HL-60/S4 (cell line): ENCODE measurements around the gene STX4.

ENCODE experiments used
- in situ Hi-C: fragments of 300-500 bp; cut with MboI; formaldehyde crosslinking; loops from 2 replicates; pipeline ENCODE4 v1.14.3; 2022; ENCODE audit warnings: low sequenced_read_pairs

Gene STX4, protein sequence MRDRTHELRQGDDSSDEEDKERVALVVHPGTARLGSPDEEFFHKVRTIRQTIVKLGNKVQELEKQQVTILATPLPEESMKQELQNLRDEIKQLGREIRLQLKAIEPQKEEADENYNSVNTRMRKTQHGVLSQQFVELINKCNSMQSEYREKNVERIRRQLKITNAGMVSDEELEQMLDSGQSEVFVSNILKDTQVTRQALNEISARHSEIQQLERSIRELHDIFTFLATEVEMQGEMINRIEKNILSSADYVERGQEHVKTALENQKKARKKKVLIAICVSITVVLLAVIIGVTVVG

GRCh38 chr16:31032736-31033708 lies at the start of gene STX4:
TSS of gene STX4 (plus strand) at chr16:31033558. CDS start at chr16:31033806, 248 bp downstream.
- in situ Hi-C loops, result no loop called here

- in situ Hi-C loops, result no loop called here
Observed at GRCh38 chr16:30983898-30984610, 49.3 kb upstream of the STX4 start.

DNA sequence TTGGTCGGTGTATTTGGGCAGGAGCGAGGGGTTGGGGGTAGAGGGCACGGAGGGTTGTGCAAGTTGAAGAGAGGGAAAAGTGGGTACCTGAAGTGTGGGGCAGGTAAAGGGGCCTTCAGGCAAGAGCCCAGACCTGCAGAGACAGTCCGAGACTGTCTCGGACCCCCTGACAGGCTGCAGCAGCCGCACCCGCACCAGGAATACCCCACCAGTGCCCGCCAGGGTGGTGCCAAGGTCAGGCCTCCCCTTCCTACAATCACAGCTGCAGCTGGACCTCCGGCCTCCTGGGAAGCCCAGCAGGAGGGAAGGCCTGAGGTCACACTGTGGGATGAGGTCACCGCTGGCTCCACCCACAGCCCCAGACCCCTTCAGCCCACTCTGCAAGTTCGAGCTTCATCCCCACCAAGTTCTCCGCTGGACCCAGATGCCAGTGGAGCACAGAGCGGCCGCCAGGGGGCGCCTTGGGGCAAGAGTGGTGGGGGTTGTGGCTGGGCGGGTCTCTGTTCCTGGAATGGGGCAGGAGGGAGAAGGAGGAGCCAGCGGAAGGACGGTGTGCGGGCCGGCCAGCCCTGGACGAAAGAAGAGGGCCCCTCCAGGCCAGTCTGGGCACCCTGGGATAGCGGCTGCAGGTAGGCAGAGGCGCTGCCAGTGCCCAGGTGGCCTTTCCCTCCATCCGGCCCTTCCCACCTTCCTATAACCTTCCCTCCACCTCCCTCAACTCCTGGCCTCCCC lies 48.5 kb upstream of the STX4 start, which contains the start of gene HSD3B7:
TSS of gene HSD3B7 (plus strand) at position 539 of the 732 bp plus-strand sequence. CDS start 452 bp downstream, outside the sequence.
- in situ Hi-C loops, result no loop called here

GRCh38 chr16:30985401-30986128 lies 47.8 kb upstream of the STX4 start:
- in situ Hi-C loops, result no loop called here

DNA sequence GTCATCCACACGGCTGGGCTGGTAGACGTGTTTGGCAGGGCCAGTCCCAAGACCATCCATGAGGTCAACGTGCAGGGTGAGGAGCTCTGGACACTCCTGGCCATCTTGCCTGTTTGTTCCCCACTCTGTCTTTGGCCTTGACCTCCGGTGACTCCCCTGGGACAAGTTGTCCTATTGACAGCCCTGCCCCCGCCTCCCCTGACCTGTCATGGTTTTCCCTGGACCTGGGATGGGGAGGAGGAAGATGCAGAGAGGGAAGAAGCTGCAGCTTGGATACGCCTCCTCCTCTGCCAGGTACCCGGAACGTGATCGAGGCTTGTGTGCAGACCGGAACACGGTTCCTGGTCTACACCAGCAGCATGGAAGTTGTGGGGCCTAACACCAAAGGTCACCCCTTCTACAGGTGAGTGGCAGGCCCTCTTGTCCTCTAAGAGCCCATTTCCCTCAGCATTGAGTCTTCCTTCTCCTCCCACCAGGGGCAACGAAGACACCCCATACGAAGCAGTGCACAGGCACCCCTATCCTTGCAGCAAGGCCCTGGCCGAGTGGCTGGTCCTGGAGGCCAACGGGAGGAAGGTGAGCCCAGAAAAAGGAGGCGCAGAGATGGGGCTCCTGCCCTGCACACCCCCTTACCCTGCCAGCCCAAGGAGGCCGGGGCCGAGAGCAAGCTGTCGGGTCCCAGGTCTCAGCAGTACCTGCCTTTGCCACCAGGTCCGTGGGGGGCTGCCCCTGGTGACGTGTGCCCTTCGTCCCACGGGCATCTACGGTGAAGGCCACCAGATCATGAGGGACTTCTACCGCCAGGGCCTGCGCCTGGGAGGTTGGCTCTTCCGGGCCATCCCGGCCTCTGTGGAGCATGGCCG lies 47.0 kb upstream of the STX4 start:
- in situ Hi-C loops, result no loop called here

GRCh38 chr16:30987581-30988190 lies 45.7 kb upstream of the STX4 start:
- in situ Hi-C loops, result no loop called here

- in situ Hi-C loops, result no loop called here
Observed at GRCh38 chr16:30989469-30990047, 43.8 kb upstream of the STX4 start.

- in situ Hi-C loops, result no loop called here
Observed at GRCh38 chr16:30990105-30990504, 43.3 kb upstream of the STX4 start.

GRCh38 chr16:30991052-30991451 lies 42.3 kb upstream of the STX4 start:
- in situ Hi-C loops, result no loop called here

DNA sequence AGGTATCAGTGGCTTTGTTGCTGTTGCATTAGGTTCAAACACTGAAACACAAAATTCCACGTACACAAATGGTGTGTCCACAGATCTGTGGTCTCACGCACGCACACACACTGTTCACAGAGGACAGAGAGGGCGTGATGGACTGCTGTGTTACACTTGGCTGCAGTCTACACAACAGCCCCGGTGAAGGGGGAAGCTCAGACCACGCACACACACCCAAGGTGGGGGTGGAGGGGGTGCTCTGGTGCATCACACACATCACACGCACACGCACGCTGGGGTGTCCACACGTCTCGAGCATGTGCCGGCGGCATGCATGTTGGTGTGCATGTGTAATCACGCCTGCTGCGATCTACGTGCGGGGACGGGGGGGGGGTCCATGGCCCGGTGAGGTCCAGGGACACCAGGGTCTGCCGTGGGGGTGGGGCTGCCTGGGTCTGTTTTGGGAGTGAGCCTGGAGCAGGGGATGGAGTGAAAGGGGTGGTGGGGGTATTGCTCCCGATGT lies 41.0 kb upstream of the STX4 start:
- in situ Hi-C loops, result no loop called here

- in situ Hi-C loops, result no loop called here
Observed at GRCh38 chr16:30992931-30993816, 40.2 kb upstream of the STX4 start.

GRCh38 chr16:30995927-30996323 lies 37.4 kb upstream of the STX4 start:
- in situ Hi-C loops, result no loop called here

DNA sequence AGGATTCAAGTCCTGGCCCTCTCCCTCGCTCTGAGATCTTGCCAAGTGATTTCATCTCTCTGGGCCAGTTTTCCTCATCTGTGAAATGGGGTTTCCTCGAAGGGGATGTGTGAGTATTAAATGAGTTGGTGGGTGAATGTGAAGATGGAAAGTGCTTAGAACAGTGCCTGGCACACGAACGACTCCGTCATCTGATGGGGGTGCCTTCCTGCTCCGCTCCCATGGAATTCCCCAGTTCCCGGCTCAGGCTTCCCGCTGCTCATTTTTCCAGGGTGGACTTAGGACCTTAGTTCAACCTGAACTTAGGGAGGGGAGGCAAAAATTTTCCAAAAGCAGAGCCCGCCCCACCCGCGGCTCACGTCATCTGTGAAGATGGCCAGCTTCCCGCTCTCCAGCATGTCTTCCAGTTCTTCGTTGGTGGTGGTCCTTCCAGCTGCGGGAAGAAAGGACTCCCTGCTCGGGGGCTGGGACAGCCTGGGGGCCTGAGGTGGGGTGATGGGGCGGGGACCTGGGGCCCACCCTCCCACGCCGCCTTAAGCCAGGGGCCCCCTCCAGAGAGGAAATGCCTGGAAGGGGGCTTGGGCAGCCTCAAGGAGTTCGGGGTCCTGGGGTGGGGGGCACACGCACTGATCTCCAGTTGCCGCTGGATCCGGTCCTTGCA lies 36.9 kb upstream of the STX4 start:
- in situ Hi-C loops, result no loop called here

GRCh38 chr16:30996985-30997724 lies 36.2 kb upstream of the STX4 start:
- in situ Hi-C loops, result no loop called here
